ENCODE data around the gene FGF4.

Gene FGF4

GRCh38 chr11:69730500-69730899 is 44.6 kb downstream of the FGF4 start:
- no peak for DNase-seq (ENCODE audit: low read depth, low spot score)
- H3K4me3 ChIP-seq (ENCODE audit: low read depth, low read length): no peak overlapping the region
- in situ Hi-C loops (cut with HindIII; ENCODE audit: low sequenced_read_pairs): no loop called here
- no peak for TF ChIP-seq CTCF (IDR thresholded peaks at IDR 0.05; ENCODE audit: low read depth, low read length)

GRCh38 chr11:69729252-69729651 is 45.9 kb downstream of the FGF4 start:
- TF ChIP-seq CTCF (IDR thresholded peaks at IDR 0.05; ENCODE audit: low read depth, low read length): no peak
- in situ Hi-C loops (cut with HindIII; ENCODE audit: low sequenced_read_pairs): no loop called here
- no peak overlapping the region for H3K4me3 ChIP-seq (ENCODE audit: low read depth, low read length)
- DNase-seq (ENCODE audit: low read depth, low spot score): no peak

- DNase-seq (ENCODE audit: low read depth, low spot score): no peak
- no peak for TF ChIP-seq CTCF (IDR thresholded peaks at IDR 0.05; ENCODE audit: low read depth, low read length)
- no peak overlapping the region for H3K4me3 ChIP-seq (ENCODE audit: low read depth, low read length)
- in situ Hi-C loops (cut with HindIII; ENCODE audit: low sequenced_read_pairs): no loop called here
Observed at GRCh38 chr11:69727266-69727665, 47.9 kb downstream of the FGF4 start.

- H3K4me3 ChIP-seq (ENCODE audit: low read depth, low read length): no peak overlapping the region
- in situ Hi-C loops (cut with HindIII; ENCODE audit: low sequenced_read_pairs): no loop called here
- no peak for DNase-seq (ENCODE audit: low read depth, low spot score)
- no peak for TF ChIP-seq CTCF (IDR thresholded peaks at IDR 0.05; ENCODE audit: low read depth, low read length)
Observed at GRCh38 chr11:69726481-69726880, 48.7 kb downstream of the FGF4 start.

GRCh38 chr11:69726019-69726418 is 49.1 kb downstream of the FGF4 start:
- H3K4me3 ChIP-seq (ENCODE audit: low read depth, low read length): no peak overlapping the region
- DNase-seq (ENCODE audit: low read depth, low spot score): no peak
- in situ Hi-C loops (cut with HindIII; ENCODE audit: low sequenced_read_pairs): no loop called here
- TF ChIP-seq CTCF (IDR thresholded peaks at IDR 0.05; ENCODE audit: low read depth, low read length): no peak

- H3K4me3 ChIP-seq (ENCODE audit: low read depth, low read length): no peak overlapping the region
- in situ Hi-C loops (cut with HindIII; ENCODE audit: low sequenced_read_pairs): no loop called here
- DNase-seq (ENCODE audit: low read depth, low spot score): no peak
- TF ChIP-seq CTCF (IDR thresholded peaks at IDR 0.05; ENCODE audit: low read depth, low read length): peak; percentile 16
Observed at GRCh38 chr11:69721745-69722144, 53.4 kb downstream of the FGF4 start.

- no peak for TF ChIP-seq CTCF (IDR thresholded peaks at IDR 0.05; ENCODE audit: low read depth, low read length)
- DNase-seq (ENCODE audit: low read depth, low spot score): no peak
- in situ Hi-C loops (cut with HindIII; ENCODE audit: low sequenced_read_pairs): no loop called here
- H3K4me3 ChIP-seq (ENCODE audit: low read depth, low read length): no peak overlapping the region
Observed at GRCh38 chr11:69721106-69721505, 54.0 kb downstream of the FGF4 start.
